ENCODE data around the gene ABI3BP.

DNA sequence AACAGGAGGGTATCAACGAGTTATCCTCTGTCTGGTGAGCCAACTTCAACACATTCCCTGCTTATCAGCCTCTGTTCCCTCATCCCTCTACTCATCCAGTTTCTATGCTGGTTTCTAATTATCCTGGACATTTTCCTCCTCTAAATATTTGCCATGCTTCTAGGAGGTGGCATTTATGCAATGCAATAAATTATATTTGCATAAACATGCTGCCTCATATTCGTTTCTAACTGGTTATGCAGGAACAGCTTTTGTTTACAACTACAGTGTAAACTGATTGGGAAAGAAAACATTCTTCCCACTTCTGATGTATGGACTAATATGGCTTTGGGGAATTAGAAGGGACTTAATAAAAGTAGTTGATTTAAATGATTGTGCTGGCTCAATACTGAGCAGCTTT, 161.6 kb downstream of the ABI3BP start:
- TF ChIP-seq, protein P1, sequence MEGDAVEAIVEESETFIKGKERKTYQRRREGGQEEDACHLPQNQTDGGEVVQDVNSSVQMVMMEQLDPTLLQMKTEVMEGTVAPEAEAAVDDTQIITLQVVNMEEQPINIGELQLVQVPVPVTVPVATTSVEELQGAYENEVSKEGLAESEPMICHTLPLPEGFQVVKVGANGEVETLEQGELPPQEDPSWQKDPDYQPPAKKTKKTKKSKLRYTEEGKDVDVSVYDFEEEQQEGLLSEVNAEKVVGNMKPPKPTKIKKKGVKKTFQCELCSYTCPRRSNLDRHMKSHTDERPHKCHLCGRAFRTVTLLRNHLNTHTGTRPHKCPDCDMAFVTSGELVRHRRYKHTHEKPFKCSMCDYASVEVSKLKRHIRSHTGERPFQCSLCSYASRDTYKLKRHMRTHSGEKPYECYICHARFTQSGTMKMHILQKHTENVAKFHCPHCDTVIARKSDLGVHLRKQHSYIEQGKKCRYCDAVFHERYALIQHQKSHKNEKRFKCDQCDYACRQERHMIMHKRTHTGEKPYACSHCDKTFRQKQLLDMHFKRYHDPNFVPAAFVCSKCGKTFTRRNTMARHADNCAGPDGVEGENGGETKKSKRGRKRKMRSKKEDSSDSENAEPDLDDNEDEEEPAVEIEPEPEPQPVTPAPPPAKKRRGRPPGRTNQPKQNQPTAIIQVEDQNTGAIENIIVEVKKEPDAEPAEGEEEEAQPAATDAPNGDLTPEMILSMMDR (conservative IDR thresholded peaks at IDR 0.05; ENCODE audit: low read depth, low read length), result no peak
- no peak for TF ChIP-seq EZH2 (IDR thresholded peaks at IDR 0.05; ENCODE audit: low read length, unreplicated experiment)
